Measurements from ENCODE around the gene RFC5. TPM values are rescaled to one million over a fixed set of nuclear protein-coding genes. Genes with fewer than 3 reads are reported as not detected.

The RFC5 gene
- total RNA-seq, 1 experiment from 2014 or later: 62.1 TPM

- intact Hi-C loops (cut with micrococcal nuclease; ENCODE audit: unreplicated experiment): no loop called here
- Histone ChIP-seq H3K9me3 (ENCODE audit: low read depth, low read length, poor library complexity, severe bottlenecking) (no peaks in the 10 kb centered on the region), H3K27ac (ENCODE audit: low read depth, low read length, poor library complexity, severe bottlenecking) (no peak overlapping the region), H3K36me3 (ENCODE audit: insufficient read depth, low read length, poor library complexity, severe bottlenecking) (peaks cover 93% of the 10 kb centered on the region), H3K4me1 (ENCODE audit: insufficient read depth, low read length, poor library complexity, severe bottlenecking) (no peaks in the 10 kb centered on the region), H3K27me3 (replicated peaks; ENCODE audit: insufficient read depth, low read depth, low read length, poor library complexity) (no peaks in the 10 kb centered on the region), H3K4me3 (ENCODE audit: low read depth, low read length, poor library complexity, severe bottlenecking) (no peak overlapping the region)
- ChIA-PET CTCF (no interaction called here), POLR2A (ENCODE audit: low non-redundant PET) (no interaction called here)
- BruUV-seq (replicated peaks): no TSS peak
- TF ChIP-seq EZH2 (IDR thresholded peaks at IDR 0.05; ENCODE audit: borderline replicate concordance, low read depth, low read length, poor library complexity, severe bottlenecking): no peak
- TF ChIP-seq, protein P1, sequence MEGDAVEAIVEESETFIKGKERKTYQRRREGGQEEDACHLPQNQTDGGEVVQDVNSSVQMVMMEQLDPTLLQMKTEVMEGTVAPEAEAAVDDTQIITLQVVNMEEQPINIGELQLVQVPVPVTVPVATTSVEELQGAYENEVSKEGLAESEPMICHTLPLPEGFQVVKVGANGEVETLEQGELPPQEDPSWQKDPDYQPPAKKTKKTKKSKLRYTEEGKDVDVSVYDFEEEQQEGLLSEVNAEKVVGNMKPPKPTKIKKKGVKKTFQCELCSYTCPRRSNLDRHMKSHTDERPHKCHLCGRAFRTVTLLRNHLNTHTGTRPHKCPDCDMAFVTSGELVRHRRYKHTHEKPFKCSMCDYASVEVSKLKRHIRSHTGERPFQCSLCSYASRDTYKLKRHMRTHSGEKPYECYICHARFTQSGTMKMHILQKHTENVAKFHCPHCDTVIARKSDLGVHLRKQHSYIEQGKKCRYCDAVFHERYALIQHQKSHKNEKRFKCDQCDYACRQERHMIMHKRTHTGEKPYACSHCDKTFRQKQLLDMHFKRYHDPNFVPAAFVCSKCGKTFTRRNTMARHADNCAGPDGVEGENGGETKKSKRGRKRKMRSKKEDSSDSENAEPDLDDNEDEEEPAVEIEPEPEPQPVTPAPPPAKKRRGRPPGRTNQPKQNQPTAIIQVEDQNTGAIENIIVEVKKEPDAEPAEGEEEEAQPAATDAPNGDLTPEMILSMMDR (conservative IDR thresholded peaks at IDR 0.05; ENCODE audit: low read depth, low read length): no peak
- no peak for DNase-seq (ENCODE audit: low spot score)
Measured at GRCh38 chr12:118032188-118032587, 15.7 kb downstream of the RFC5 start.

- peaks cover 97% of the 10 kb centered on the region for H3K36me3 ChIP-seq (ENCODE audit: insufficient read depth, low read length, poor library complexity, severe bottlenecking)
- H3K27me3 ChIP-seq (replicated peaks; ENCODE audit: insufficient read depth, low read depth, low read length, poor library complexity): no peaks in the 10 kb centered on the region
- H3K27ac ChIP-seq (ENCODE audit: low read depth, low read length, poor library complexity, severe bottlenecking): peak overlapping the region; percentile 24
- intact Hi-C loops (cut with micrococcal nuclease; ENCODE audit: unreplicated experiment): no loop called here
- no peak for DNase-seq (ENCODE audit: low spot score)
- TSS peak; percentile 66 for BruUV-seq (replicated peaks)
- TF ChIP-seq, protein P1 (conservative IDR thresholded peaks at IDR 0.05; ENCODE audit: low read depth, low read length): no peak
- TF ChIP-seq EZH2 (IDR thresholded peaks at IDR 0.05; ENCODE audit: borderline replicate concordance, low read depth, low read length, poor library complexity, severe bottlenecking): no peak
- H3K4me3 ChIP-seq (ENCODE audit: low read depth, low read length, poor library complexity, severe bottlenecking): no peak overlapping the region
- H3K9me3 ChIP-seq (ENCODE audit: low read depth, low read length, poor library complexity, severe bottlenecking): no peaks in the 10 kb centered on the region
- ChIA-PET CTCF (interaction anchor here (0.6 kb wide), 2 partner anchors 15 to 1285 kb away, joined by 3 to 5 read pairs; no protein-coding TSS in a partner anchor), POLR2A (ENCODE audit: low non-redundant PET) (interaction anchor here (0.6 to 0.8 kb wide), 2 partner anchors 10 to 188 kb away, joined by 10 to 15 read pairs; no protein-coding TSS in a partner anchor)
- no peaks in the 10 kb centered on the region for H3K4me1 ChIP-seq (ENCODE audit: insufficient read depth, low read length, poor library complexity, severe bottlenecking)
Measured at GRCh38 chr12:118033323-118033722, 16.8 kb downstream of the RFC5 start.

DNA sequence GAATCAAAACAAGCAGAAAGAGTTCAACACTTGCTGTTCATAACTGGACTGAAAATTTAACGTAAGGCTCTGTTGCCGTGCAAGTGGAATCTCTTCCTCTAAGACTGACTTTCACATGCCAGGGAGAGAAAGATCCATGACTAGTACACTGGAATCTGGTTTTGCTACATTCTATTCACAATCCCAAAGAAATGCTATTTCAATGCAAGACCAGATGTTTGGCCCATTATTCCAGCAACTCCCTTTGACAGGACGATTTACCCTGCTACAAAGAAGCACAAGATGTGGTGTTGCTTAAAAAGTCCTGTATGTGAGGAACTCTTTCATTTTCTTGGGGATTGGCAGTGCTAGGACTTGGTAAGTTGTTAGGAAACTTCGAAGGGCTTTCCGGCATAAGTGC is 17.4 kb downstream of the RFC5 start:
- TF ChIP-seq, protein P1 (conservative IDR thresholded peaks at IDR 0.05; ENCODE audit: low read depth, low read length): no peak
- no peak for TF ChIP-seq EZH2 (IDR thresholded peaks at IDR 0.05; ENCODE audit: borderline replicate concordance, low read depth, low read length, poor library complexity, severe bottlenecking)
- intact Hi-C loops (cut with micrococcal nuclease; ENCODE audit: unreplicated experiment): loop anchor here (2.0 kb wide), 1 partner anchor 159 kb away; no protein-coding TSS in a partner anchor
- Histone ChIP-seq H3K36me3 (ENCODE audit: insufficient read depth, low read length, poor library complexity, severe bottlenecking) (peaks cover 98% of the 10 kb centered on the region), H3K4me1 (ENCODE audit: insufficient read depth, low read length, poor library complexity, severe bottlenecking) (no peaks in the 10 kb centered on the region), H3K27me3 (replicated peaks; ENCODE audit: insufficient read depth, low read depth, low read length, poor library complexity) (no peaks in the 10 kb centered on the region), H3K4me3 (ENCODE audit: low read depth, low read length, poor library complexity, severe bottlenecking) (no peak overlapping the region), H3K9me3 (ENCODE audit: low read depth, low read length, poor library complexity, severe bottlenecking) (no peaks in the 10 kb centered on the region), H3K27ac (ENCODE audit: low read depth, low read length, poor library complexity, severe bottlenecking) (peak overlapping the region; percentile 24)
- ChIA-PET CTCF (interaction anchor here (0.6 kb wide), 1 partner anchor 16 kb away, joined by 3 read pairs; no protein-coding TSS in a partner anchor), POLR2A (ENCODE audit: low non-redundant PET) (interaction anchor here (0.6 kb wide), 1 partner anchor 187 kb away, joined by 10 read pairs; no protein-coding TSS in a partner anchor)
- DNase-seq (ENCODE audit: low spot score): no peak
- BruUV-seq (replicated peaks): no TSS peak
